GM23338 (cell line): ENCODE data around the gene EXOC2. TPM values are rescaled to one million over a fixed set of nuclear protein-coding genes. Genes with fewer than 3 reads are reported as not detected.

Experiments
- ATAC-seq: fragments of 200-7000 bp; cut with Tn5 transposase; 3 replicates; pipeline ENCODE4 v1.9.1; 2020
- DNase-seq: peaks from one replicate; pipeline ENCODE4 v3.0.0-alpha.2; 2015; ENCODE audit warnings: low spot score
- H2AFZ ChIP-seq: fragments of 200-600 bp; sonication (generic); 2 replicates; pipeline ENCODE4 v1.8.0; 2016; ENCODE audit warnings: antibody characterized with exemption, mild to moderate bottlenecking, moderate library complexity
- H3F3A ChIP-seq: fragments of 200-600 bp; sonication (generic); replicated peaks from 2 replicates; pipeline ENCODE4 v1.8.0; 2017; ENCODE audit warnings: antibody characterized with exemption, mixed run types, low read depth
- H3K27ac ChIP-seq: fragments of 200-600 bp; sonication (generic); 2 replicates; pipeline ENCODE4 v1.6.1; 2016; ENCODE audit warnings: low read depth
- H3K27me3 ChIP-seq: fragments of 200-600 bp; sonication (generic); 2 replicates; pipeline ENCODE4 v1.8.0; 2016; ENCODE audit warnings: mild to moderate bottlenecking, mixed run types, moderate library complexity; ENCODE audit not compliant: insufficient read depth
- H3K36me3 ChIP-seq: fragments of 200-600 bp; sonication (generic); 2 replicates; pipeline ENCODE4 v1.8.0; 2016; ENCODE audit warnings: mild to moderate bottlenecking; ENCODE audit not compliant: insufficient read depth
- H3K4me1 ChIP-seq: fragments of 200-600 bp; sonication (generic); 2 replicates; pipeline ENCODE4 v1.8.0; 2016; ENCODE audit warnings: mild to moderate bottlenecking, moderate library complexity; ENCODE audit not compliant: insufficient read depth
- H3K4me2 ChIP-seq: fragments of 200-600 bp; sonication (generic); 2 replicates; pipeline ENCODE4 v1.7.1; 2017; ENCODE audit warnings: mixed run types
- H3K4me3 ChIP-seq: fragments of 200-600 bp; sonication (generic); 2 replicates; pipeline ENCODE4 v1.6.1; 2016; ENCODE audit warnings: mixed run types
- H3K79me2 ChIP-seq: fragments of 200-600 bp; sonication (generic); replicated peaks from 2 replicates; pipeline ENCODE4 v1.8.0; 2017; ENCODE audit warnings: mild to moderate bottlenecking; ENCODE audit not compliant: insufficient read depth
- H3K9me2 ChIP-seq: fragments of 200-600 bp; sonication (generic); 2 replicates; pipeline ENCODE4 v1.8.0; 2017; ENCODE audit not compliant: insufficient read depth
- H4K20me1 ChIP-seq: fragments of 200-600 bp; sonication (generic); replicated peaks from 2 replicates; pipeline ENCODE4 v1.8.0; 2017; ENCODE audit warnings: mild to moderate bottlenecking; ENCODE audit not compliant: insufficient read depth
- H3K27ac Mint-ChIP-seq: 2 replicates; pipeline ENCODE4 v1.8.0; 2020; ENCODE audit warnings: inconsistent platforms, mild to moderate bottlenecking, moderate library complexity, mixed read lengths
- H3K27me3 Mint-ChIP-seq: 3 replicates; pipeline ENCODE4 v1.8.0; 2022; ENCODE audit warnings: low read depth, mild to moderate bottlenecking, moderate library complexity, mixed read lengths, inconsistent platforms; ENCODE audit not compliant: insufficient read depth, poor library complexity
- H3K36me3 Mint-ChIP-seq: 3 replicates; pipeline ENCODE4 v1.8.0; 2021; ENCODE audit warnings: low read depth, mild to moderate bottlenecking, inconsistent platforms, moderate library complexity, mixed read lengths
- H3K4me1 Mint-ChIP-seq: 3 replicates; pipeline ENCODE4 v1.8.0; 2020; ENCODE audit warnings: mild to moderate bottlenecking, inconsistent platforms, mixed read lengths
- H3K4me3 Mint-ChIP-seq: 3 replicates; pipeline ENCODE4 v1.8.0; 2021; ENCODE audit warnings: moderate library complexity, mild to moderate bottlenecking, inconsistent platforms, mixed read lengths
- H3K9me3 Mint-ChIP-seq: 3 replicates; pipeline ENCODE4 v1.8.0; 2020; ENCODE audit warnings: moderate library complexity, mild to moderate bottlenecking, inconsistent platforms, mixed read lengths
- CREB1 ChIP-seq: fragments of 250-450 bp; sonication (Bioruptor Pico); IDR thresholded peaks from 2 replicates; pipeline ENCODE4 v1.5.0; 2020; ENCODE audit warnings: low read depth, mild to moderate bottlenecking, moderate library complexity
- CTCF ChIP-seq, 2 experiments: fragments of 200-600 bp in 1 of 2; sonication (generic) in 1 of 2; conservative IDR thresholded peaks; 2 replicates each; pipeline versions ENCODE4 v1.5.1 to v1.6.1; 2016 to 2017; ENCODE audit warnings: antibody characterized with exemption in 2 of 2, low read depth in 2 of 2, mild to moderate bottlenecking in 2 of 2, moderate library complexity in 1 of 2
- EZH2 ChIP-seq: fragments of 200-600 bp; sonication (generic); IDR thresholded peaks from one replicate; pipeline ENCODE4 v1.8.0; 2017; ENCODE audit warnings: antibody characterized with exemption, mild to moderate bottlenecking, low read depth; ENCODE audit not compliant: unreplicated experiment
- EZH2phosphoT487 ChIP-seq: fragments of 200-600 bp; sonication (generic); IDR thresholded peaks from one replicate; pipeline ENCODE4 v1.8.1; 2018; ENCODE audit warnings: antibody characterized with exemption; ENCODE audit not compliant: unreplicated experiment
- JUNB ChIP-seq: IDR thresholded peaks from one replicate; pipeline ENCODE4 v1.6.1; 2016; ENCODE audit warnings: antibody characterized with exemption; ENCODE audit not compliant: unreplicated experiment
- NANOG ChIP-seq: IDR thresholded peaks from 2 replicates; pipeline ENCODE4 v1.6.1; 2016; ENCODE audit warnings: antibody characterized with exemption, borderline replicate concordance
- POLR2AphosphoS5 ChIP-seq: IDR thresholded peaks from 2 replicates; pipeline ENCODE4 v1.6.1; 2016; ENCODE audit warnings: antibody characterized with exemption, low read depth
- REST ChIP-seq: IDR thresholded peaks from one replicate; pipeline ENCODE4 v1.6.1; 2018; ENCODE audit warnings: antibody characterized with exemption; ENCODE audit not compliant: unreplicated experiment
- STAT1 ChIP-seq: IDR thresholded peaks from one replicate; pipeline ENCODE4 v1.6.1; 2016; ENCODE audit warnings: antibody characterized with exemption; ENCODE audit not compliant: unreplicated experiment
- ZNF114 ChIP-seq: fragments of 250-450 bp; sonication (Bioruptor Pico); IDR thresholded peaks from 2 replicates; pipeline ENCODE4 v1.5.0; 2020; ENCODE audit warnings: mild to moderate bottlenecking, moderate library complexity
- ZNF331 ChIP-seq: fragments of 250-450 bp; sonication (Bioruptor Pico); IDR thresholded peaks from 2 replicates; pipeline ENCODE4 v1.5.0; 2020; ENCODE audit warnings: low read depth, mild to moderate bottlenecking, moderate library complexity
- polyA plus RNA-seq: library from polyadenylated mRNA; unstranded; fragments of >200 nt; fragmentation: Nextera tagmentation; extraction: Ambion mirVana; gene quantifications from 2 replicates; pipeline ENCODE4 v1.2.1, GENCODE V29; 2016
- total RNA-seq: library from RNA; depleted of rRNA; stranded (reverse); fragments of >200 nt; shearing (Covaris generic); gene quantifications from 2 replicates; pipeline ENCODE4 v1.2.3, GENCODE V29; 2014
- TF ChIP-seq, protein P1 (sequence below): IDR thresholded peaks from 2 replicates; pipeline ENCODE4 v1.6.1; 2016; ENCODE audit warnings: antibody characterized with exemption
- TF ChIP-seq, protein P2 (sequence below): fragments of 250-450 bp; sonication (Bioruptor Pico); IDR thresholded peaks from 2 replicates; pipeline ENCODE4 v1.5.0; 2020; ENCODE audit warnings: mild to moderate bottlenecking, moderate library complexity

EXOC2 gene
- total and polyA plus RNA-seq, 2 experiments from 2014 or later = 28.7 to 93.6 TPM

GRCh38 chr6:537114-537513, 155.8 kb downstream of the EXOC2 start:
- Histone ChIP-seq H3K27ac (no peak overlapping the region), H3K27me3 (no peaks in the 10 kb centered on the region), H3K4me3 (no peak overlapping the region), H3K79me2 (no peaks in the 10 kb centered on the region; the same call in 1 of the 2 replicates), H2AFZ (no peak overlapping the region), H3K4me1 (no peaks in the 10 kb centered on the region), H3K4me2 (no peak overlapping the region), H4K20me1 (no peaks in the 10 kb centered on the region; the same call in 1 of the 2 replicates), H3K9me2 (no peaks in the 10 kb centered on the region), H3F3A (no peaks in the 10 kb centered on the region), H3K36me3 (peaks cover 8% of the 10 kb centered on the region)
- no peaks in the 10 kb centered on the region for H3K27me3 Mint-ChIP-seq
- DNase-seq (no peak), ATAC-seq (no peak)
- H3K4me1 Mint-ChIP-seq = no peaks in the 10 kb centered on the region
- no peak overlapping the region for H3K27ac Mint-ChIP-seq
- H3K4me3 Mint-ChIP-seq = no peak overlapping the region
- H3K9me3 Mint-ChIP-seq = peaks cover 5% of the 10 kb centered on the region; the same call in 2 of the 3 replicates
- TF ChIP-seq CREB1 (no peak), REST (no peak), JUNB (no peak), ZNF331 (no peak), EZH2 (no peak), POLR2AphosphoS5 (no peak), NANOG (no peak), CTCF (conservative IDR thresholded peaks at IDR 0.05; ENCODE audit: low read depth in 2 of 2) (no peak), STAT1 (no peak), EZH2phosphoT487 (no peak), ZNF114 (CRISPR knock-in tag) (no peak)
- TF ChIP-seq, protein P1, sequence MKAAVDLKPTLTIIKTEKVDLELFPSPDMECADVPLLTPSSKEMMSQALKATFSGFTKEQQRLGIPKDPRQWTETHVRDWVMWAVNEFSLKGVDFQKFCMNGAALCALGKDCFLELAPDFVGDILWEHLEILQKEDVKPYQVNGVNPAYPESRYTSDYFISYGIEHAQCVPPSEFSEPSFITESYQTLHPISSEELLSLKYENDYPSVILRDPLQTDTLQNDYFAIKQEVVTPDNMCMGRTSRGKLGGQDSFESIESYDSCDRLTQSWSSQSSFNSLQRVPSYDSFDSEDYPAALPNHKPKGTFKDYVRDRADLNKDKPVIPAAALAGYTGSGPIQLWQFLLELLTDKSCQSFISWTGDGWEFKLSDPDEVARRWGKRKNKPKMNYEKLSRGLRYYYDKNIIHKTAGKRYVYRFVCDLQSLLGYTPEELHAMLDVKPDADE = no peak
- TF ChIP-seq, protein P2, sequence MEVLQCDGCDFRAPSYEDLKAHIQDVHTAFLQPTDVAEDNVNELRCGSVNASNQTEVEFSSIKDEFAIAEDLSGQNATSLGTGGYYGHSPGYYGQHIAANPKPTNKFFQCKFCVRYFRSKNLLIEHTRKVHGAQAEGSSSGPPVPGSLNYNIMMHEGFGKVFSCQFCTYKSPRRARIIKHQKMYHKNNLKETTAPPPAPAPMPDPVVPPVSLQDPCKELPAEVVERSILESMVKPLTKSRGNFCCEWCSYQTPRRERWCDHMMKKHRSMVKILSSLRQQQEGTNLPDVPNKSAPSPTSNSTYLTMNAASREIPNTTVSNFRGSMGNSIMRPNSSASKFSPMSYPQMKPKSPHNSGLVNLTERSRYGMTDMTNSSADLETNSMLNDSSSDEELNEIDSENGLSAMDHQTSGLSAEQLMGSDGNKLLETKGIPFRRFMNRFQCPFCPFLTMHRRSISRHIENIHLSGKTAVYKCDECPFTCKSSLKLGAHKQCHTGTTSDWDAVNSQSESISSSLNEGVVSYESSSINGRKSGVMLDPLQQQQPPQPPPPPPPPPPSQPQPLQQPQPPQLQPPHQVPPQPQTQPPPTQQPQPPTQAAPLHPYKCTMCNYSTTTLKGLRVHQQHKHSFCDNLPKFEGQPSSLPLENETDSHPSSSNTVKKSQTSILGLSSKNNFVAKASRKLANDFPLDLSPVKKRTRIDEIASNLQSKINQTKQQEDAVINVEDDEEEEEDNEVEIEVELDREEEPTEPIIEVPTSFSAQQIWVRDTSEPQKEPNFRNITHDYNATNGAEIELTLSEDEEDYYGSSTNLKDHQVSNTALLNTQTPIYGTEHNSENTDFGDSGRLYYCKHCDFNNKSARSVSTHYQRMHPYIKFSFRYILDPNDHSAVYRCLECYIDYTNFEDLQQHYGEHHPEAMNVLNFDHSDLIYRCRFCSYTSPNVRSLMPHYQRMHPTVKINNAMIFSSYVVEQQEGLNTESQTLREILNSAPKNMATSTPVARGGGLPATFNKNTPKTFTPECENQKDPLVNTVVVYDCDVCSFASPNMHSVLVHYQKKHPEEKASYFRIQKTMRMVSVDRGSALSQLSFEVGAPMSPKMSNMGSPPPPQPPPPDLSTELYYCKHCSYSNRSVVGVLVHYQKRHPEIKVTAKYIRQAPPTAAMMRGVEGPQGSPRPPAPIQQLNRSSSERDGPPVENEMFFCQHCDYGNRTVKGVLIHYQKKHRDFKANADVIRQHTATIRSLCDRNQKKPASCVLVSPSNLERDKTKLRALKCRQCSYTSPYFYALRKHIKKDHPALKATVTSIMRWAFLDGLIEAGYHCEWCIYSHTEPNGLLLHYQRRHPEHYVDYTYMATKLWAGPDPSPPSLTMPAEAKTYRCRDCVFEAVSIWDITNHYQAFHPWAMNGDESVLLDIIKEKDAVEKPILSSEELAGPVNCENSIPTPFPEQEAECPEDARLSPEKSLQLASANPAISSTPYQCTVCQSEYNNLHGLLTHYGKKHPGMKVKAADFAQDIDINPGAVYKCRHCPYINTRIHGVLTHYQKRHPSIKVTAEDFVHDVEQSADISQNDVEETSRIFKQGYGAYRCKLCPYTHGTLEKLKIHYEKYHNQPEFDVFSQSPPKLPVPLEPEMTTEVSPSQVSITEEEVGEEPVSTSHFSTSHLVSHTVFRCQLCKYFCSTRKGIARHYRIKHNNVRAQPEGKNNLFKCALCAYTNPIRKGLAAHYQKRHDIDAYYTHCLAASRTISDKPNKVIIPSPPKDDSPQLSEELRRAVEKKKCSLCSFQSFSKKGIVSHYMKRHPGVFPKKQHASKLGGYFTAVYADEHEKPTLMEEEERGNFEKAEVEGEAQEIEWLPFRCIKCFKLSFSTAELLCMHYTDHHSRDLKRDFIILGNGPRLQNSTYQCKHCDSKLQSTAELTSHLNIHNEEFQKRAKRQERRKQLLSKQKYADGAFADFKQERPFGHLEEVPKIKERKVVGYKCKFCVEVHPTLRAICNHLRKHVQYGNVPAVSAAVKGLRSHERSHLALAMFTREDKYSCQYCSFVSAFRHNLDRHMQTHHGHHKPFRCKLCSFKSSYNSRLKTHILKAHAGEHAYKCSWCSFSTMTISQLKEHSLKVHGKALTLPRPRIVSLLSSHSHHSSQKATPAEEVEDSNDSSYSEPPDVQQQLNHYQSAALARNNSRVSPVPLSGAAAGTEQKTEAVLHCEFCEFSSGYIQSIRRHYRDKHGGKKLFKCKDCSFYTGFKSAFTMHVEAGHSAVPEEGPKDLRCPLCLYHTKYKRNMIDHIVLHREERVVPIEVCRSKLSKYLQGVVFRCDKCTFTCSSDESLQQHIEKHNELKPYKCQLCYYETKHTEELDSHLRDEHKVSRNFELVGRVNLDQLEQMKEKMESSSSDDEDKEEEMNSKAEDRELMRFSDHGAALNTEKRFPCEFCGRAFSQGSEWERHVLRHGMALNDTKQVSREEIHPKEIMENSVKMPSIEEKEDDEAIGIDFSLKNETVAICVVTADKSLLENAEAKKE (CRISPR knock-in tag) = no peak
- peaks cover 21% of the 10 kb centered on the region for H3K36me3 Mint-ChIP-seq
